Measurements from ENCODE around the gene HKDC1.

GRCh38 chr10:69229616-69229916 is 9.4 kb downstream of the HKDC1 start:
- TF ChIP-seq, protein P1, sequence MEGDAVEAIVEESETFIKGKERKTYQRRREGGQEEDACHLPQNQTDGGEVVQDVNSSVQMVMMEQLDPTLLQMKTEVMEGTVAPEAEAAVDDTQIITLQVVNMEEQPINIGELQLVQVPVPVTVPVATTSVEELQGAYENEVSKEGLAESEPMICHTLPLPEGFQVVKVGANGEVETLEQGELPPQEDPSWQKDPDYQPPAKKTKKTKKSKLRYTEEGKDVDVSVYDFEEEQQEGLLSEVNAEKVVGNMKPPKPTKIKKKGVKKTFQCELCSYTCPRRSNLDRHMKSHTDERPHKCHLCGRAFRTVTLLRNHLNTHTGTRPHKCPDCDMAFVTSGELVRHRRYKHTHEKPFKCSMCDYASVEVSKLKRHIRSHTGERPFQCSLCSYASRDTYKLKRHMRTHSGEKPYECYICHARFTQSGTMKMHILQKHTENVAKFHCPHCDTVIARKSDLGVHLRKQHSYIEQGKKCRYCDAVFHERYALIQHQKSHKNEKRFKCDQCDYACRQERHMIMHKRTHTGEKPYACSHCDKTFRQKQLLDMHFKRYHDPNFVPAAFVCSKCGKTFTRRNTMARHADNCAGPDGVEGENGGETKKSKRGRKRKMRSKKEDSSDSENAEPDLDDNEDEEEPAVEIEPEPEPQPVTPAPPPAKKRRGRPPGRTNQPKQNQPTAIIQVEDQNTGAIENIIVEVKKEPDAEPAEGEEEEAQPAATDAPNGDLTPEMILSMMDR (IDR thresholded peaks at IDR 0.05 in 4 of 5, conservative IDR thresholded peaks at IDR 0.05 in 1 of 5): no peak
- TF ChIP-seq POLR2A (IDR thresholded peaks at IDR 0.05): no peak
